ENCODE measurements around the gene TNS3. TPM values are rescaled to one million over a fixed set of nuclear protein-coding genes. Genes with fewer than 3 reads are reported as not detected.
A peak's percentile ranks its signal among the peaks of the same experiment; 100 is the strongest.

Gene TNS3
- total RNA-seq, 1 donor from 2014 or later: 426 TPM

DNA sequence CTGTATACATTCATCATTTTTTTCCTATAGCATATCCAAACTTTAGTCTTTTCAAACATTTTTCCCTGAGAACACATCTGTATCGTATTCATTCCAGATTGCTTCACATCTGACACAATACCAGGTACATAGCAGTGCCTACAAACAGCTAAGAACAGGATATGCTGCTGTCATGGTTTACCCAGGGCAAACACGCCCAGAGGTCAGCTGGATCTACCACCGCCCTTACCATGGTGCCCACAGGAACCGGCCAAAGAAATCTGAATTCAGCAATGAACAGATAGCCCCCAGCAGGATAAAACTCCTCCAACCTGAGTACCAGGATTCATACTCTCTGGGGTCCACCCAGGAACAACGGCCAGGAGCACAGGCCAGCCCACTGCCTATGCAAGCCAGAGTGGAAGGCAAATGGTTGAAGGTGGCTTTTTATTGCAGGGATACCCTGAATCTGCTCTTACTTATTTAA, 43.0 kb downstream of the TNS3 start:
- Mint-ChIP-seq H3K9me3 (ENCODE audit: low read depth) (no peaks in the 10 kb centered on the region), H3K27ac (ENCODE audit: unreplicated experiment) (peak overlapping the region; percentile 81), H3K27me3 (ENCODE audit: low read depth) (no peaks in the 10 kb centered on the region), H3K4me1 (ENCODE audit: low read depth) (peaks cover 84% of the 10 kb centered on the region), H3K36me3 (ENCODE audit: low read depth) (peaks cover 11% of the 10 kb centered on the region), H3K4me3 (ENCODE audit: unreplicated experiment) (no peak overlapping the region)
- TF ChIP-seq, protein P1, sequence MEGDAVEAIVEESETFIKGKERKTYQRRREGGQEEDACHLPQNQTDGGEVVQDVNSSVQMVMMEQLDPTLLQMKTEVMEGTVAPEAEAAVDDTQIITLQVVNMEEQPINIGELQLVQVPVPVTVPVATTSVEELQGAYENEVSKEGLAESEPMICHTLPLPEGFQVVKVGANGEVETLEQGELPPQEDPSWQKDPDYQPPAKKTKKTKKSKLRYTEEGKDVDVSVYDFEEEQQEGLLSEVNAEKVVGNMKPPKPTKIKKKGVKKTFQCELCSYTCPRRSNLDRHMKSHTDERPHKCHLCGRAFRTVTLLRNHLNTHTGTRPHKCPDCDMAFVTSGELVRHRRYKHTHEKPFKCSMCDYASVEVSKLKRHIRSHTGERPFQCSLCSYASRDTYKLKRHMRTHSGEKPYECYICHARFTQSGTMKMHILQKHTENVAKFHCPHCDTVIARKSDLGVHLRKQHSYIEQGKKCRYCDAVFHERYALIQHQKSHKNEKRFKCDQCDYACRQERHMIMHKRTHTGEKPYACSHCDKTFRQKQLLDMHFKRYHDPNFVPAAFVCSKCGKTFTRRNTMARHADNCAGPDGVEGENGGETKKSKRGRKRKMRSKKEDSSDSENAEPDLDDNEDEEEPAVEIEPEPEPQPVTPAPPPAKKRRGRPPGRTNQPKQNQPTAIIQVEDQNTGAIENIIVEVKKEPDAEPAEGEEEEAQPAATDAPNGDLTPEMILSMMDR (IDR thresholded peaks at IDR 0.05): no peak
- no peak for DNase-seq (ENCODE audit: low spot score)

DNA sequence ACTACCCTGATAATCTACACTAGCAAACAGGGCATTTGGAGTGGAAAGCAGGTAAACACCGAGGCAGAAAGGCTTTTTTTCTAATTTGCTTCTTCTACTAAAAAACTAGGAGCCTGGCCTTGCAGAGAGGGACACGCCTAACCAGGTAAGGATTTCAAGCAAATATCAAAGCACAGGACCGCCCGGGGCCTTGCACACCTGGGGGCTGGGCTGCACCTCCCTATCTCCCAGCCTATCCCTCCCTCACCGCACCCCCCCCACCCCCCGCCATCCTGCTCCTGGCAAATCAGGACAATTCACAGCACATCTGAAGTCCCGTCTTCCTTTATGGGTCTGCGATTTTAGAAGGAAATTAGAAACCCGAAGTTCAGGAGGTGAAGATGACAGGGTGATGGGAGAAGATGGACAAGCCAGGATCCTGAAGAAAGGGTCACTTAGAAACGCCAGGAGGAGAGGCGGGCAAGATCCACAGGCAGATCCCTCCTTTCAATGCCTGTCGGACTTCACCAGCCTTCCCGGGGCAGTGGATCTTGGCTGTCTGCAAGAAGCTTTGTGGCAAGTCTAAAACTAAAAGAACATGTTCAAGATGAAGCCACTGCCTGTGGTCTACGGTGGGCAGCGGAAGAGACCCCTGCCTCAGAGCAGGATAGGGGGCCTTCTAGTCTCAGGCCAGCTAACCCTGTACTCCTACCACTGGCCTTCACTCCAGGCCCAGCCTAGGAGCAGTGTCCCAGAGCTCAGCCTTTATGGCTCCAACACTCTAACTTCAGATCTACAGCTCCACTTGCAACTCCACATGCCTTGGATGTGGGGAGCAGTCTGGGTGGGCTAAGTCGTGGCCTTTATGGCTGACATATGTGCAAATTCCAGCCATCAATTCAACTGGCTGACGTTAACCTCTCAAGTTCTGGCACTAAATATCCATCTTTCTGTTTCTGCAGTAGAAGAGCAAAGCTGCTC, 43.9 kb downstream of the TNS3 start:
- Mint-ChIP-seq H3K27ac (ENCODE audit: unreplicated experiment) (peak overlapping the region; percentile 84), H3K27me3 (ENCODE audit: low read depth) (no peaks in the 10 kb centered on the region), H3K4me3 (ENCODE audit: unreplicated experiment) (peak overlapping the region; percentile 64), H3K4me1 (ENCODE audit: low read depth) (peaks cover 82% of the 10 kb centered on the region), H3K9me3 (ENCODE audit: low read depth) (no peaks in the 10 kb centered on the region), H3K36me3 (ENCODE audit: low read depth) (peaks cover 10% of the 10 kb centered on the region)
- no peak for DNase-seq (ENCODE audit: low spot score)
- TF ChIP-seq, protein P1 (IDR thresholded peaks at IDR 0.05): no peak

DNA sequence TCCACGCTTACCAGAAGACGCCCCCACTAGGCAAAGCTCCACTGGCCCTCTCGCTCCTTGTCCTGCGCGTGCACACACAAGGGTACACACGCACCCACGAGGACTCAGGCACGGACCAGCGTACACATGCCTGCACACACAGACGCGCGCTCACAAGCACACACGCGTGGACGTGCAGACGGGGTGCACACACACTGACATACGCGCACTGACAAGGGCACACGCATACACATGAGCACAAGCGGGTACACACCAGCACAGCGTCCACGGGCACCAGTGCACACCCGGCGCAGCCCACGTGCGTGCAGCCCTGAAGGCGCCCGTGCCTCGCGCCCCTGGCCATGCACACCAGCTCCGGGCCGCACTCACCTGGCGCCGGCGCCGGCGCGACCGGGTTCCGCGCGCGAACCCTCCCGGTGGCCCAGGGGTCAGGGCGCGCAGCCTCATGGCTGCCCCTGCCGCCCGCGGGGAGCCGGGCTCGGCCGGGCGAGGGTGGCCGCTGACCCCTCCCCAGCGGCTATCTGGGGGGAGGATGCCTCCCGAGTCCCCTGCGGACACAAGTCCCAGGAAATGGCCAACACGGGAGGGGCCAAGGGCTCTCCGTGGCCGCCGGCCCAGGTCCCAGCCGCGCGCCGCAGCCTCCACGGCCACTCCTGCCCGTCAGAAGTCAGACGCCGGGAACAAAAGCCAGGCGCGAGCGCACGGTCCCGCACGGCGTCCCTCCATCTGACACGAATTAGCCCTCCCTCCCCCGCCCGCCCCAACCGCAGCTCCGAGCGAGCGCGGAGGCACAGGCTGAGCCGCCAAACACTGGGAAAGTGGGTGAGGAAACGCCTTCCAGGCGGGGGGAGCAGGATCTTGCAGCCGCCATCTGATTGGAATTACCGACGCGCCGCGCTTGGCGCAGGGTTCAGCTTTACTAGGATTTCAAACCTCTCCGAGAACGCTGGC, 45.0 kb downstream of the TNS3 start:
- peak overlapping the region; percentile 80 for H3K4me3 Mint-ChIP-seq (ENCODE audit: unreplicated experiment)
- H3K9me3 Mint-ChIP-seq (ENCODE audit: low read depth): no peaks in the 10 kb centered on the region
- H3K4me1 Mint-ChIP-seq (ENCODE audit: low read depth): peaks cover 87% of the 10 kb centered on the region
- peak overlapping the region; percentile 88 for H3K27ac Mint-ChIP-seq (ENCODE audit: unreplicated experiment)
- TF ChIP-seq, protein P1 (IDR thresholded peaks at IDR 0.05): no peak
- no peaks in the 10 kb centered on the region for H3K27me3 Mint-ChIP-seq (ENCODE audit: low read depth)
- peaks cover 8% of the 10 kb centered on the region for H3K36me3 Mint-ChIP-seq (ENCODE audit: low read depth)
- DNase-seq (ENCODE audit: low spot score): no peak

DNA sequence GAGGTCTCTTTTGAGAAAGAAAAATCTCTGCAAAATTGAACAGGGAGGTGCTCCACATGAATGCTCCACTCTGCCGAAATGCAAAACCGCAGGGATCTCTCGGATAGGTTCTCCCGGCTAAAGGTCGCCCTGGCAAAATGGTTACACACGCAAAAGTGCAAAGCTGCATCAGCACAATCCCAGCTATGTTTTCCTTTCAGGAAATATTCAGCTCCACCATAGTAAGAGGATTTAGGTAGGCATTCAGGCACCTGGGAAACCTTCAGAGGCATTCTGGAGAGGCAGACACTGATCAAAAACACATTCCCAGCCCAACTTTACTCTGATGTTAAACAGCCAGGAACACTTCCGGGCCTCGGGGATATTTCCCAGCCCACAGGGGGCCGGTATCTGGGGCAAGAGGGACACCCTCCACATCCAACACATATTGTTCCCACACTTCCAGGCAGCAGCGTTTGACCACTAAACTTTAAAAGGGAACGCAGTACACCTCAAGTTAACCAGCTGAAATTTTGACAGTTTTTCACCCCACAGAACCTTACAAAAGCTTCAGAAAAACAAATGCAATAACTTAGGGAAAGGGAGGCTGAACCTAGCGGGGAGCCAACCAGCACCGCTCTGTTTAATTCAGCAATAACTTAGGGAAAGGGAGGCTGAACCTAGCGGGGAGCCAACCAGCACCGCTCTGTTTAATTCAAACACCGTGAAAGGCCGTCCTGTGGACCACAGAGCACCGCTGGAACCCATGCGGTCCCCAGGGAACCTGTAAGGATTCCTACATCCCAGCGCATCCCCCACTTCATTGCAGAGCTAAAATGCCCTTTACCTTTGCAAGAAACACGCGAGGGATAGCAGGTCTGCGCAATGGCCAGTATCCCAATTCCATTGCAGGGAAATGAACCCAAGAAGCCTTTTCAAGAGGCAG, 45.9 kb downstream of the TNS3 start:
- Mint-ChIP-seq H3K27ac (ENCODE audit: unreplicated experiment) (peak overlapping the region; percentile 88), H3K9me3 (ENCODE audit: low read depth) (no peaks in the 10 kb centered on the region), H3K4me1 (ENCODE audit: low read depth) (peaks cover 84% of the 10 kb centered on the region), H3K36me3 (ENCODE audit: low read depth) (peaks cover 5% of the 10 kb centered on the region), H3K4me3 (ENCODE audit: unreplicated experiment) (peak overlapping the region; percentile 80), H3K27me3 (ENCODE audit: low read depth) (no peaks in the 10 kb centered on the region)
- no peak for DNase-seq (ENCODE audit: low spot score)
- TF ChIP-seq, protein P1 (IDR thresholded peaks at IDR 0.05): no peak

Data from chondrocyte (in vitro differentiated cells).